Testis (tissue), 3 donors: ENCODE measurements around the gene SPEN. TPM values are rescaled to one million over a fixed set of nuclear protein-coding genes. Genes with fewer than 3 reads are reported as not detected.

Source experiments
- DNase-seq: peaks from one replicate; pipeline ENCODE4 v3.0.0-alpha.2; 2019
- H3K27ac ChIP-seq, 2 donors: fragments of 200-600 bp; sonication (generic); one replicate each; pipeline ENCODE4 v1.5.1; 2019
- H3K27me3 ChIP-seq: fragments of 200-600 bp; sonication (generic); one replicate; pipeline ENCODE4 v1.5.1; 2019
- H3K36me3 ChIP-seq: fragments of 200-600 bp; sonication (generic); one replicate; pipeline ENCODE4 v1.5.1; 2017; ENCODE audit warnings: low read depth; ENCODE audit errors: missing control alignments
- H3K4me1 ChIP-seq: fragments of 200-600 bp; sonication (generic); one replicate; pipeline ENCODE4 v1.5.1; 2019
- H3K4me3 ChIP-seq, 2 donors: fragments of 200-600 bp; sonication (generic); one replicate each; pipeline ENCODE4 v1.5.1; 2017 to 2019
- H3K9me3 ChIP-seq: fragments of 200-600 bp; sonication (generic); one replicate; pipeline ENCODE4 v1.5.1; 2017
- POLR2A ChIP-seq: fragments of 450-650 bp; IDR thresholded peaks from one replicate; pipeline ENCODE4 v1.6.1; 2017; ENCODE audit warnings: antibody characterized with exemption, mild to moderate bottlenecking, moderate library complexity
- WGBS, 2 donors: methylation state at CpG; one replicate each; pipeline ENCODE4 v1.1.5; 2018; 5-methylcytosine and 5-hydroxymethylcytosine counted together
- intact Hi-C: fragments of 100-400 bp; cut with DNase I; formaldehyde crosslinking; loops from one replicate; pipeline ENCODE4 v1.15.1; 2023; ENCODE audit warnings: low total_unique reads
- polyA plus RNA-seq: library from polyadenylated mRNA; stranded (reverse); fragments of 350-450 nt; fragmentation: Illumina TruSeq; extraction: RNeasy Lipid Tissue Mini Kit (QIAGEN cat#74804); gene quantifications from one replicate; pipeline ENCODE4 v1.2.3, GENCODE V29; 2014; ENCODE audit warnings: low read depth, low replicate concordance; ENCODE audit not compliant: insufficient read depth
- total RNA-seq, 2 donors: library from RNA; depleted of rRNA; stranded (reverse); fragments of >200 nt; gene quantifications; one replicate each; pipeline ENCODE4 v1.2.3, GENCODE V29; 2016
- TF ChIP-seq, protein P1 (sequence below), 3 experiments: fragments of 450-650 bp in 2 of 3; fragments of 200-600 bp in 1 of 3; sonication (generic) in 1 of 3; IDR thresholded peaks; one replicate each; pipeline ENCODE4 v1.5.1; 2016 to 2019; ENCODE audit warnings: antibody characterized with exemption in 3 of 3, mild to moderate bottlenecking in 2 of 3, moderate library complexity in 1 of 3

Gene SPEN
- total and polyA plus RNA-seq, 3 donors from 2014 or later, result 53.2 to 60.6 (median 54.8) TPM

DNA sequence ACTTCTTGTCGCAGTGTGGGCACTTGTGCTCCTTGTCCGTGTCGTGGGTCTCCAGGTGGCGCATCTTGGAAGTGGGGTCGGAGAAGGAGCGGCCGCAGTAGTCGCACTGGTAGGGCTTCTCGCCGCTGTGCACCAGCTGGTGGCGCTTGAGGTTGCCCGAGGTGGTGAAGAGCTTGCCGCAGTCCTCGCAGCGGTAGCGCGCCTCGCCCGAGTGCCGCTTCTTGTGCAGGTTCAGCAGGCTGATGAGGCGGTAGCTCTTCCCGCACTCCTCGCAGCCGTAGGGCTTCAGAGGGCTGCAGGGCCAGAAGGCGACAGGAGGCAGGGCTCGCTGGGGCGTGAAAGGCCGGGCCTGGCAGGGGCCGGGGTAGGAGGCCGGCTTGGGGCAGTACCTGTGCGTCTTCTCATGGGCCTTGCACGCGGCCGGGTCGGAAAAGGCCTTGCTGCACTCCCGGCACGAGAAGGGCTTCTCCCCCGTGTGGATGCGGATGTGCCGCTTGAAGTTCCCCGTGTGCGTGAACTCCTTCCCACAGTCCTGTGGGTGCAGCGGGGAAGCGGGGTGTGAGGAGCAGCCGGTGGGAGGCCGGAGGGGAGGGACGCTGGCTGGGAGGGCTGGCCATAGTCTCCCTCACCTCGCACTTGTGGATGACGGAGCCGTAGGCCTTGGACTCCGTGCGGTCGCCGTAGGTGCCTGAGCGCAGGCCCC, 97.0 kb downstream of the SPEN start:
- no peak for DNase-seq
- WGBS, 2 donors, result 72 to 81% methylated on average over 37 to 55 of the region's 55 CpGs
- Histone ChIP-seq H3K36me3 (no peaks in the 10 kb centered on the region), H3K27me3 (no peaks in the 10 kb centered on the region), H3K4me3 (peak overlapping the region in 1 of 2 donors; percentile 1), H3K4me1 (peaks cover 26% of the 10 kb centered on the region), H3K9me3 (no peaks in the 10 kb centered on the region), H3K27ac (peak overlapping the region in 1 of 2 donors; percentile 44)
- intact Hi-C loops, result no loop called here
- TF ChIP-seq POLR2A, result no peak
- TF ChIP-seq, protein P1, sequence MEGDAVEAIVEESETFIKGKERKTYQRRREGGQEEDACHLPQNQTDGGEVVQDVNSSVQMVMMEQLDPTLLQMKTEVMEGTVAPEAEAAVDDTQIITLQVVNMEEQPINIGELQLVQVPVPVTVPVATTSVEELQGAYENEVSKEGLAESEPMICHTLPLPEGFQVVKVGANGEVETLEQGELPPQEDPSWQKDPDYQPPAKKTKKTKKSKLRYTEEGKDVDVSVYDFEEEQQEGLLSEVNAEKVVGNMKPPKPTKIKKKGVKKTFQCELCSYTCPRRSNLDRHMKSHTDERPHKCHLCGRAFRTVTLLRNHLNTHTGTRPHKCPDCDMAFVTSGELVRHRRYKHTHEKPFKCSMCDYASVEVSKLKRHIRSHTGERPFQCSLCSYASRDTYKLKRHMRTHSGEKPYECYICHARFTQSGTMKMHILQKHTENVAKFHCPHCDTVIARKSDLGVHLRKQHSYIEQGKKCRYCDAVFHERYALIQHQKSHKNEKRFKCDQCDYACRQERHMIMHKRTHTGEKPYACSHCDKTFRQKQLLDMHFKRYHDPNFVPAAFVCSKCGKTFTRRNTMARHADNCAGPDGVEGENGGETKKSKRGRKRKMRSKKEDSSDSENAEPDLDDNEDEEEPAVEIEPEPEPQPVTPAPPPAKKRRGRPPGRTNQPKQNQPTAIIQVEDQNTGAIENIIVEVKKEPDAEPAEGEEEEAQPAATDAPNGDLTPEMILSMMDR (IDR thresholded peaks at IDR 0.05), result no peak

DNA sequence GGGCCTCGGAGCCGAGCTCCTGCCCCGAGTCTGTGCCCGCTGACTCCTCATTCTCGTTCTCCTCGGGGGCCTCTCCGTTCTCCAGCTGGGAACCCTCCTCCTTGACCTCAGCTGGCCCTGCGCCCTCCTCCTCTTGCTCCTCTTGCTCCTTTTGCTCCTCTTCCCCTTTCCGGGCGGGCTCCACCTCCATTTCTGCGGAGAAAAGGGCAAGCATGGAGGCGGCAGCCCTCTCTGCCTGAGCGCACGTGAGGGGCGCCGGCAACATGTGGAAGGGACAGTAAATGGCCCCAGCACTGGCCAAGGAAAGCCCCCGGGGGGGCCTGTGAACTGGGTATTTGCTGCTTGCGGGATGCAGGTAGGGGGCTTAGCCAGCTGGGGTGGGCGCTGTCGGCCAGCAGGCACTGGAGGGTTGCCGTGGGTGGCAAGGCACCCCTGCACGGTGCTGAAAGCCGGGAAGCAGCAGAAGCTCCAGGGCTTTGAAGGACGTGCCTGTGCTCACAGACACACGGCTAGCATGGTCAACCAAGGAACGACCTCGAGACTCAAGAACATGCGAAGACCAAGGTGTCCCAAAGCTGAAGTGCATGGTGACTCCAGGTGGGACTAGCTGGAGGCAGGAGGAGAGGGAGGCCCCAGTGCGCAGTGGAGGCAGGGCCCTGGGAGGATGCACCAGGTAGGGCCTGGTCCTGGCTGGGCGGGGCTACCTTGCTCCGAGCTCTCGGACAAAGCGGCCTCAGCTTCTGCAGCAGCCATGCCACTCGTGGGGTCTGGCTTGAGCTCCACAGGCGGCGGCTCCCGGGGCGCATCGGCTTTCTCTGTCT, 97.7 kb downstream of the SPEN start:
- DNase-seq, result no peak
- Histone ChIP-seq H3K9me3 (no peaks in the 10 kb centered on the region), H3K27me3 (no peaks in the 10 kb centered on the region), H3K4me1 (peaks cover 32% of the 10 kb centered on the region), H3K36me3 (no peaks in the 10 kb centered on the region), H3K4me3 (peak overlapping the region in 1 of 2 donors; percentile 1), H3K27ac (peak overlapping the region in 1 of 2 donors; percentile 44)
- TF ChIP-seq, protein P1 (IDR thresholded peaks at IDR 0.05), result no peak
- TF ChIP-seq POLR2A, result no peak
- intact Hi-C loops, result no loop called here
- 55 to 68% methylated on average over 14 to 37 of the region's 39 CpGs for WGBS, 2 donors

DNA sequence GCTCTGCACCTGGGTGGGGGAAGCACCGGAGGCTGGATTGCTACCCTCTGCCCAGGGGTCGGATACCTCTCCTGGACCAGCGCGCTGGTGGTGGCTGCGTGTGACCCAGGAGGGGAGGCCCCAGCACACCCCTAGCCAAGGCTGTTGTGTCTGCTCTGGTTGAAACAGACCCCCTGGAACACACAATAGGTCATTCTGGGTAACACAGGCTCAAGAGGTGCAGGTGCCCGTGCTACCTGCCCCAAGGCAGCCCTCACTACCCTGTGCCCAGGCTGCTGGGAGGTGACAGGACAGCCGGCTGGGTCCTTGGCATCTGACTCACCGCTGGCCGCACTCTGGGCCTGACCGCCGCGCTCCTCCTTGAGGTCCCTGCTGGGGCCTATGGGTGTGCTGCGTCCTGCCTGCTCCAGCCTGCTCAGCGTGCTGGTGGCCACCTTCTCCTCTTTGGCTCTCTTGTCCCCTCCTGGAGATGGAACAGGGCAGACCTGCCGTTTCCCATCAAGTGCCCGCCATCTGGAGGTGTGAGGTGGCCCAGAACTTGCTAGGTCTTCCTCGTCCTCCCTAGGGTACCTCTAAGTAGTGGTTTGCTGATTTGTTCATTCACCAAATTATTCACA, 98.4 kb downstream of the SPEN start:
- no peaks in the 10 kb centered on the region for H3K27me3 ChIP-seq
- no peaks in the 10 kb centered on the region for H3K9me3 ChIP-seq
- H3K36me3 ChIP-seq, result no peaks in the 10 kb centered on the region
- no peak overlapping the region for H3K4me3 ChIP-seq
- H3K27ac ChIP-seq, result no peak overlapping the region
- no peak for TF ChIP-seq POLR2A
- TF ChIP-seq, protein P1 (IDR thresholded peaks at IDR 0.05), result no peak
- WGBS, 2 donors, result 94 to 97% methylated on average over 9 to 17 of the region's 17 CpGs
- no peak for DNase-seq
- H3K4me1 ChIP-seq, result peaks cover 40% of the 10 kb centered on the region
- intact Hi-C loops, result no loop called here

DNA sequence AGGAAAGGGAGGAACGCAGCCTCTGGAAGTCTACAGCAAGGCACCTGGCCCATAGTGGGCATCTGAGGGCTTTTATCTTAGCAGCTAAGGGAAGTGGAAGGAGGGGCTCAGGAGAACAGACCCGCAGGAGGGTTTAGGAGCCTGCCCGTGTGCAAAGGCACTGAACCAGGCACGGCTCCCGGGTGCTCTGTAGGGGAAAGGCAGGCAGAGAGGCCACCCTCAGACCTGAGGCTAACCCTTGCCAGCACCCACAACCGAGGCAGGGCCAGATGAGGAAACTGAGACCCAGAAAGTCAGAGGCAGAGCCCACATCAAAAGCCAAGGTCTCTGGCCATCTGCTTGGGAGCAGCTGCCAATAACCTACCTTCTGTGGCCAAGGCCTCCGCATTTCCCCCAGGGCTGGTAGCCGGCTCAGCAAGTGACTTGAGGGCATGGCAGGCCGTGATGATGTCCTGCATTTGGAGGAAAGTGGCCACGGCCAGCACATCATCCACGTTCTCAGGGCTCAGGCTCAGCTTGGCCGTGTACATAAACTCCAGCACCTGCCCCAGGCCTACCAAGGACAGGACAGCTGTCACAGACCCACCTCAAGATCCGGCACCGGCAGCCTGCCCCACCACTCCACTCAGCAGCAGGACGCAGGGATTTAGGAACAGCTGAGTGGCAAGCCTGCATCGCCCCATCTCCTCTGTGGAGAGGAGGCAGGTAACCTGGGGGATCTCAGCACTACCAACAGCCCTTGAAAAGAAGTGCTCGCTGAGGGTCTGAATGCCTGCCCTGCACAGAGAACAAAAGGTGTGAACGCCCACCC, 99.3 kb downstream of the SPEN start:
- intact Hi-C loops, result no loop called here
- H3K4me3 ChIP-seq, result no peak overlapping the region
- H3K9me3 ChIP-seq, result no peaks in the 10 kb centered on the region
- no peaks in the 10 kb centered on the region for H3K36me3 ChIP-seq
- no peak for TF ChIP-seq POLR2A
- TF ChIP-seq, protein P1 (IDR thresholded peaks at IDR 0.05), result no peak
- DNase-seq, result no peak
- 76 to 88% methylated on average over 7 to 18 of the region's 18 CpGs for WGBS, 2 donors
- no peak overlapping the region for H3K27ac ChIP-seq
- H3K27me3 ChIP-seq, result no peaks in the 10 kb centered on the region
- H3K4me1 ChIP-seq, result peaks cover 48% of the 10 kb centered on the region
